ENCODE measurements around the gene MYNN. TPM values are rescaled to one million over a fixed set of nuclear protein-coding genes. Genes with fewer than 3 reads are reported as not detected.

MYNN gene
- total and polyA plus RNA-seq, 2 of the 13 experiments (the other 11 are each of a cell fraction or from before 2014, with no cell fraction given) = 10.4 to 17.6 TPM

GRCh38 chr3:169769287-169770181 is 3.7 kb upstream of the MYNN start, which contains the start of gene ACTRT3 (continued):
- TF ChIP-seq MEF2D (CRISPR knock-in tag; IDR thresholded peaks at IDR 0.05) = no peak
- TF ChIP-seq ZFP36L1 (CRISPR knock-in tag; IDR thresholded peaks at IDR 0.05) = no peak
- TF ChIP-seq RCOR2 (CRISPR knock-in tag; IDR thresholded peaks at IDR 0.05) = no peak
- no peak for TF ChIP-seq CERS6 (CRISPR knock-in tag; IDR thresholded peaks at IDR 0.05)
- TF ChIP-seq MAF1 (CRISPR knock-in tag; IDR thresholded peaks at IDR 0.05; ENCODE audit: borderline replicate concordance) = no peak
- TF ChIP-seq GPN1 (CRISPR knock-in tag; IDR thresholded peaks at IDR 0.05; ENCODE audit: borderline replicate concordance) = no peak
- no peak for TF ChIP-seq PRMT3 (CRISPR knock-in tag; IDR thresholded peaks at IDR 0.05; ENCODE audit: borderline replicate concordance, low read depth)
- no peak for TF ChIP-seq ZNF512B (CRISPR knock-in tag; IDR thresholded peaks at IDR 0.05; ENCODE audit: borderline replicate concordance)
- TF ChIP-seq PHF8 (CRISPR knock-in tag; IDR thresholded peaks at IDR 0.05) = peak; percentile 74
- no peak for TF ChIP-seq TCF12 (IDR thresholded peaks at IDR 0.05)
- TF ChIP-seq TCF12 (CRISPR knock-in tag; IDR thresholded peaks at IDR 0.05) = no peak
- TF ChIP-seq MAFG (CRISPR knock-in tag; IDR thresholded peaks at IDR 0.05) = no peak
- TF ChIP-seq ZNF777 (CRISPR knock-in tag; IDR thresholded peaks at IDR 0.05) = no peak
- no peak for TF ChIP-seq IKZF4 (CRISPR knock-in tag; IDR thresholded peaks at IDR 0.05; ENCODE audit: borderline replicate concordance, low read depth, not compliant biosample characterization)
- TF ChIP-seq KAT2B (IDR thresholded peaks at IDR 0.05; ENCODE audit: borderline replicate concordance, low read depth, low read length) = no peak
- no peak for TF ChIP-seq JUN (CRISPR knock-in tag; IDR thresholded peaks at IDR 0.05)
- TF ChIP-seq ZNF564 (CRISPR knock-in tag; IDR thresholded peaks at IDR 0.05) = peak; percentile 48; the same call in 1 of the 2 replicates
- TF ChIP-seq ZHX2 (IDR thresholded peaks at IDR 0.05; ENCODE audit: low read depth) = no peak
- TF ChIP-seq ZHX2 (CRISPR knock-in tag; IDR thresholded peaks at IDR 0.05; ENCODE audit: borderline replicate concordance) = no peak
- no peak for TF ChIP-seq ZMAT3 (CRISPR knock-in tag; conservative IDR thresholded peaks at IDR 0.05)
- TF ChIP-seq MZF1 (CRISPR knock-in tag; IDR thresholded peaks at IDR 0.05; ENCODE audit: borderline replicate concordance) = no peak
